NB4 (cell line): ENCODE data around the gene BCAS3.

Source experiments
- DNase-seq: peaks from one replicate; pipeline ENCODE4 v3.0.0; 2010; ENCODE audit warnings: low read depth
- H3K4me3 ChIP-seq: one replicate; pipeline ENCODE4 v1.5.1; 2011; ENCODE audit warnings: mild to moderate bottlenecking, low read depth, low read length, moderate library complexity
- CTCF ChIP-seq: IDR thresholded peaks from one replicate; pipeline ENCODE4 v1.5.1; 2012; ENCODE audit warnings: low read depth, low read length
- MAX ChIP-seq: IDR thresholded peaks from 2 replicates; pipeline ENCODE4 v1.6.1; 2011; ENCODE audit warnings: low read depth, low read length
- MYC ChIP-seq: IDR thresholded peaks from 2 replicates; pipeline ENCODE4 v1.6.1; 2011; ENCODE audit warnings: low read depth, low read length
- POLR2A ChIP-seq: IDR thresholded peaks from 2 replicates; pipeline ENCODE4 v1.6.1; 2011; ENCODE audit warnings: mild to moderate bottlenecking; ENCODE audit not compliant: insufficient read length; ENCODE audit errors: extremely low read depth

BCAS3 gene

GRCh38 chr17:61380836-61381525 lies 703.3 kb downstream of the BCAS3 start:
- no peak overlapping the region for H3K4me3 ChIP-seq
- no peak for DNase-seq
- TF ChIP-seq MAX = no peak
- no peak for TF ChIP-seq CTCF
- TF ChIP-seq POLR2A = no peak
- no peak for TF ChIP-seq MYC

- H3K4me3 ChIP-seq = no peak overlapping the region
- DNase-seq = no peak
- TF ChIP-seq MYC = no peak
- no peak for TF ChIP-seq CTCF
- TF ChIP-seq MAX = no peak
- TF ChIP-seq POLR2A = no peak
Observed at GRCh38 chr17:61381537-61381936, 703.9 kb downstream of the BCAS3 start.

GRCh38 chr17:61382796-61383688 lies 705.4 kb downstream of the BCAS3 start:
- DNase-seq = no peak
- TF ChIP-seq MYC = no peak
- TF ChIP-seq CTCF = no peak
- TF ChIP-seq POLR2A = no peak
- no peak for TF ChIP-seq MAX
- H3K4me3 ChIP-seq = no peak overlapping the region

GRCh38 chr17:61383689-61384201 lies 706.1 kb downstream of the BCAS3 start:
- no peak for TF ChIP-seq CTCF
- no peak for TF ChIP-seq MYC
- no peak for TF ChIP-seq POLR2A
- TF ChIP-seq MAX = no peak
- DNase-seq = no peak
- H3K4me3 ChIP-seq = no peak overlapping the region

- DNase-seq = no peak
- no peak for TF ChIP-seq CTCF
- no peak overlapping the region for H3K4me3 ChIP-seq
Observed at GRCh38 chr17:61384354-61384691, 706.7 kb downstream of the BCAS3 start.
